Hematopoietic multipotent progenitor cell treated with erythropoietin and hydrocortisone succinate and interleukin-3 and kit ligand, for 15 days (in vitro differentiated cells): ENCODE measurements around the gene SPDYC.
"Not testable (repeated sequence)": the region's sequence is repeated elsewhere in the genome, so short reads cannot be mapped to it uniquely, and the experiment has no call there.

Experiments used
- DNase-seq: peaks from one replicate; pipeline ENCODE4 v3.0.0-alpha.2; 2015; ENCODE audit warnings: low spot score

SPDYC gene

DNA sequence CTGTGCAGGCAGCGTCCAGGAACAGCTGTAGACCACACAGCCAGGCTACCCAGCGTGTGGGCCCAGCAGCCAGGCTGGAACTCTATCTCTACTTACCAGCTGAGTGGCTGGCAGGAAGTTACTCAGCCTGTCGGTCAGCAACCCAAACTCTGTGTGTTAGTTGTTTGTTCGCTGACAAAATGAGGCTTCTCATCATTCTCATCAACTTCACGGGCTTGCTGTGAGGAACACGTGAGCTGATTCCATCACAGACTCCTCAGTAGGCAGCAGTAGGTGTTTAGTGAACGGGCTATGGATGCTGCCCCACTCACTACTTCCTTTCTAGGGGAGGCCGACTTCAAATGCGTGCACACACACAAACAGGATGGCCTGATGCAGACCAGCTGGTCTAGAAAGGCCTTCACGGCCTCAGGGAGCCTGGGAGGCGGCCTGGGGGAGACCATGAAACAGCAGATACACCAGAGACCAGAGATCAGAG lies 830 bp upstream of the SPDYC start:
- peak; percentile 90 for DNase-seq

DNA sequence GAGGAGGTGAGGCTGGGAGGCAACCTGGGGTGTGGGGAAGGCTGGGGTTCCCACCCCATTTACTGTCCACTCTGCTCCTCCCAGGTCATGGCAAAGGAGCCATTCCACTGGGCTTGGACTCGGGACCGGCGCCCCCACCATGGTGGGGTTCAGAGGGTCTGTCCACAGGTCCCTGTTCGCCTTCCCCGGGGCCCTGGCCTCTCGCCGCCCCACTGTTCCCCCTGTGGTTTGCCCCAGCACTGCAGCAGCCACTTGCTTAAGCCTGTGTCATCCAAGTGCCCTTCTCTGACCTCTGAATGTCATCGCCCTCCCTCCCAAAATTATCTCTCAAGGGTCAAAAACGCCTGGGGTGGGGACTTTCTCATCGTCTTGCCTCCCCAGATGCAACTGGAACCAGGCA lies 2.6 kb downstream of the SPDYC start:
- peak; percentile 30 for DNase-seq

DNA sequence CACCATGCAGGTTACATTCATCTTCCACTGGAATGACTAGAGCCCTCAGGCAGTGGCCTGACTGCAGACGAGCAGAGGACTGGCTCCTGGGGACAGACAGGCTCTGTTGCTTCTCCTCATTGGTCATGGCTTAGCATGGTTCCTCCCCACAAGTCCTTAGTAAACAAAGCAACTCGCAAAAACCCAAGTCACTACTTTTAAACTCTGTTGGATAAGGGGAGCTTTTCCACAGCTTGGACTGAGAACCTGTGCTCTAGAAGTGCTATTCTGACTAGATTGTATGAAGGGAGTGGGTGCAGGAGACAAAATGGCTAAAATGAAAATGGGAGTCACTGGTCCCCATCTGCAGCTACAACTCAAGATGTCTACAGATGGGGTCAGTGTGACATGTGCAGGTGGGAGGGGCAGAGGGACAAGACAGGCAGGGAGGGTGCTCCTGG lies 4.6 kb downstream of the SPDYC start:
- DNase-seq, result not testable (repeated sequence)

DNA sequence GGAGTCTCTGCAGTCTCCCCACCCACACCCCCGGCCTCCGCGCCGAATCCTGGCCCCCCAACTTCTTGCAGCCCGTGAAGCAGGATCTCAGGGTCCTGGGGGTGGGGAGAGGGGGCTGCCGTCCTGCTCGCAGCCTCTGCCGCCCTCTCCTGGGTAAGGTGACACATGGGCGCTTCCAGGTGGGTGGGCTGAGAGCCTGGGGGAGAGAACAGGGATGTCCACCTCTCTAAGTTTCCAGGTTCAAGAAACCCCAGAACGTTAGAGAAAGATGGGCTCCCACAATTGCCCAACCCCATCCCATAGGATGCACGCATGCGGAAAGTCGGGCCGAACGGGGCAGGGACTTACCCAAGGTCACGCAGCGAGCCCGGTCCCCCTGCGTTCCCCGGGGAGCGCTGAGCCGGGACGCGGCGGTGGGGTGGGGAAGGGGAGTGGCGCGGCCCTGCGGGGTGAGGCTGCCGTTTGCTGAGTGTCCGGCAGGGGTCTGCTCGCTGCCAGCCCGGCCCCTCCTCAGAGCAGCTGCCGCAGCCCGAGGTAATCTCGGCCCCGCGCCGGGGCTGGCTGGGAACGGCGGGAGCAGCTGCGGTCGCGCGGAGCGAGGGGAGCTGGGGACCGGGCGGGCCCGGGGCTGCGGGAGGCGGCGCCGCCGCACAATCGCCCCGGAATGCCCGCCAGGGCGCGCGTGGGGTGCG lies 11.0 kb downstream of the SPDYC start:
- DNase-seq, result peak; percentile 60

DNA sequence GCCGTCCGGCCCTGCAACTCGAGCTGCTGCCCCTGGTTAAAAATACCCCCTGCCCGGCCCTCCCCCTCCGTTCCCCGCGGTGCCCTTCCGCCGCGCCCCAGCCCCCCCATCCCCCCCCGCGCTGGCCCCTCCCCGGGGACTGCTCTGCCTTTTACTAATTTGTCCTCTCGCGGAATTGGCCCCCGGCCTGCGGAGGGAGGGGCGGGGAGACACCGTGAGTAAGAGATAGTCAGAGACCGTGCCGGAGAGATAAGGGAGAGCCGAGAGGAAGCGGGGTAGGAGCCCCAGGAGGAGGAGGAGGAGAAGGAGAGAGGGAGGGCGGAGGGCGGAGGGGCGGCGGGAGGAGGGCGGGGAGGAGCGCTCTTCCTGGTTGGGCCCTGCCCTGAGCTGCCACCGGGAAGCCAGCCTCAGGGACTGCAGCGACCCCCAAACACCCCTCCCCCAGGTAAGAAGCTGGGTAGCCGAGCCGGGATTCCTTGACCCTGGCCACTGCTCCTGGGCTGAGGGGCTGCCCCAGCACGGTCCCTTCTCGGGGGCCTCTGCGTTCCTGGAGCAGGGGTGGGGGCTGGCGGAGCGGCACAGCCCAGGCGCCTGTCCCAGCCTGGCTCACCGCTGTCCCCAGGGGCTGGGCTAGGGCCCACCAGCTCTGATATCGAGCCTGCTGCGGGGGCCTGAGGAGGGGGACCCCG lies 11.7 kb downstream of the SPDYC start, which contains the start of gene CAPN1:
TSS of gene CAPN1 (plus strand) at position 360 of the 689 bp plus-strand sequence. CDS start 774 bp downstream, outside the sequence.
- peak; percentile 96 for DNase-seq

DNA sequence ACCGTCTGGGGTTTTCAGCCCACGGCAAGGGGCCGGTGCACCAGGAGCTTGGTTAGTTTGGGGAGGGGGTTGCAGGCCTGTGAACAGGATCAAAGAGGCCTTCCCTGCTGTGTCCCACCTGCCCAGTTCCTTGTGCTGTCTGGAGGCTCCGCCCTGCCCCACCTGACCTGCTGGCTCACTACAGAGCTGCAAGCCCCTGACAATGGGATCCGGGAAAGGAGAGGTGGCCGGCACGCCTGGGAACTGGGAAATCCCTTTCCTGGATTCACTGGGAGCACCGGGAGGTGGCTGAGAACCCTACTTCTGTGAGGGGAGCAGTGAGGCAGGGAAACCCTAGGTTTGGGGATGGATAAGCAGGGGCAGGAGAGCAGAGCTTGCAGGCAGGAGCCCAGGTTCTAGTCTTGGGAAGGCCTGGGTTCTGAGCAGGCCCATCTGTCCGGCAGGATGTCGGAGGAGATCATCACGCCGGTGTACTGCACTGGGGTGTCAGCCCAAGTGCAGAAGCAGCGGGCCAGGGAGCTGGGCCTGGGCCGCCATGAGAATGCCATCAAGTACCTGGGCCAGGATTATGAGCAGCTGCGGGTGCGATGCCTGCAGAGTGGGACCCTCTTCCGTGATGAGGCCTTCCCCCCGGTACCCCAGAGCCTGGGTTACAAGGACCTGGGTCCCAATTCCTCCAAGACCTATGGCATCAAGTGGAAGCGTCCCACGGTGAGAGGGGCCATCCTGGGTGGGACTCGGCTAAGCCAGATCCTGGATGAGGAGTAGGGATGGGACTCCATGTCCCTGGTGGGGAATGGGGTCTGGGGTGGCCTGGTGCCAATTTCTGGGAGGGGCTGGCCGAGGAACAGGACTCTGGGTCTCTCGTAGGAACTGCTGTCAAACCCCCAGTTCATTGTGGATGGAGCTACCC lies 12.5 kb downstream of the SPDYC start:
- peak; percentile 30 for DNase-seq

DNA sequence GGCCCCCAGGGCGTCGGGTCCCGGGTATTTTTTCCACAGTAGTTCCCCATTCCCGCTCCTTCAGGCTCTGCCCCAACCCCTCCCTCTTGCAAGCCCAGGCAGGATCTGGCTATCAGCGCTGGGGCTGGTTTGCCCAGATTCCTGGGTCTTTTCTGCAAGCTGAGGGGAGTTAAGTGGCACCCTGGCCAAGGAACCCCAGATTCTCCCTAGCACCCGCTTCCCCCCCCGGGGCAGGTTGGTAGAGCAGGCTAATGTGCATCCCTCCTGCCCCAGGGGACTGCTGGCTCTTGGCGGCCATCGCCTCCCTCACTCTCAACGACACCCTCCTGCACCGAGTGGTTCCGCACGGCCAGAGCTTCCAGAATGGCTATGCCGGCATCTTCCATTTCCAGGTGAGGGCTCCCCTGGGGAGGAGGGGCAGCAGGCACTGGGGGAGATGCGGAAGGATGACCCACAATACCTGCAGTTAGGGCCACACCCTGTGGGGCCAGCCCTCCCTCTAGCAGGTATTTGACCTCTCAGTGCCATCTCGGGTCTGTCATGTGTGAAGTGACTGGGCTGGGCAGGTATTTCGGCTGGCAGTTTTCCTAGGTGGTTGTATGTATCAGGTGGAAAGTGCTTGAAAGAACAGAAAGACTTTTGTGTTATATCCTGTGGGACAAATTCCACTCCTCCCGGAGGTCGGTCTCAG lies 13.3 kb downstream of the SPDYC start:
- DNase-seq, result no peak

DNA sequence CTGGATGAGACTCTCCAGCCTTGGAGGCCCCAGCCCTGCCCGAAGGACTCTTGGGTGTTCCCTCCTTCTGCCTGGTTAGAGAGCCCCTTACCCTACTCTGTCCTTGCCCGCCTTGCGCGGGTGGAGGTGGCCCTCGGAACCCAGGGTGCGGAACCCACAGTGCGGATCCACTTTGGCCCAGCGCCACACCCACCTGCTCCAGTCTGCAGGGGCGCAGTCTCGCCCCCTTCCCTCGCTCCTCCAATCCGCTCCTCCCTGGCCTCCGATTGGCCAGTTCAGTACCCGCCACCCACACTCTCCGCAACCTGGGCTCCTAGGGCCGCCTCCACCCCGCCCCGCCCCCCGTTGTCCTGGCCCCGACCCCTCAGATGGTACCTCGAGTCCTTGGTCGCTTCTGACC lies 14.1 kb downstream of the SPDYC start:
- no peak for DNase-seq

DNA sequence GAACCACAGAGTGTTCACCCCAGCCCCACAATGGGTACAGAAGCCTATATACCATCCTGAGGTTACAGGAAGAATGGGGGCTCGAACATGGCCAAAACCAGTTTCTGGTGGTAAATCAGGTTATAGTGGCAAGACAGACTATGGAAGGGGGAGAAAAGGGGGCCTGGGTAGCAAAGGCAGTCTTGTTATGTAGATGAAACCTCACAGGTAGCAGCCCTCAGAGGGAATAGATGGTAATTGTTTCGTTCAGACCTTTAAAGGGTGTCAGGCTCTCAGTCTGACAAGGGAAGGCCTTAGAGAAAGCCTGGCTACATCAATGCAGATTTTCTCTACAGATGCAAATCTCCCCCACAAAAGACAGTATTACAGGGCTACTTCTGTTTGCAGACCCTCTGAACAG lies 15.1 kb downstream of the SPDYC start:
- DNase-seq, result no peak

DNA sequence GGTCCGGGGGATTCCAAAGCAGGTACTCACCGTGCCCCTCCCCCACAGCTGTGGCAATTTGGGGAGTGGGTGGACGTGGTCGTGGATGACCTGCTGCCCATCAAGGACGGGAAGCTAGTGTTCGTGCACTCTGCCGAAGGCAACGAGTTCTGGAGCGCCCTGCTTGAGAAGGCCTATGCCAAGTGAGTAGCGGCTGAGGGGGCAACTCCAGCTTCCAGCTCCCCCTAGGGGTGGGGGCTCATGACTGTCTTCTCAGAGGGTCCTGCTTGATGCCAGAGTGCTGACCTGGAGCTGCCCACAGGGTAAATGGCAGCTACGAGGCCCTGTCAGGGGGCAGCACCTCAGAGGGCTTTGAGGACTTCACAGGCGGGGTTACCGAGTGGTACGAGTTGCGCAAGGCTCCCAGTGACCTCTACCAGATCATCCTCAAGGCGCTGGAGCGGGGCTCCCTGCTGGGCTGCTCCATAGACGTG lies 15.9 kb downstream of the SPDYC start:
- no peak for DNase-seq

DNA sequence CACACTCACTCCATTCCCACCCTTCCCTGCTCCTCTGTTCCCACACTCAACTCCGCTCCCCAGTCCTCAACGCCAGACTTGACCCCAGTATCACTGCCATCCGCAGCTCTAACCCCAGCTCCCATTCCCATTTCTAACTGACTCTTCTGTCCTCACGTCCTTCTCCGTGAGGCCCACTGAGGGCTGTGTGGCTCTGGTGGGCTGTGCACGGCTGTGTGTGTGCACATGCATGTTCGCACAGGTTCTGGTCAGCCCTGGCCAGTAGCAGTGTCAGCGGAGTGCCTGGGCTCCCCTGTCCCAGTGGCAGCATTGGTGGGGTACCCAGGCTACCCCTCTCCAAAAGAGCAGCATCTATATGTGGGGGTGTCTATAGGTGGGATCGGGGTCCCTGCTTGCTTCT lies 16.7 kb downstream of the SPDYC start:
- no peak for DNase-seq

DNA sequence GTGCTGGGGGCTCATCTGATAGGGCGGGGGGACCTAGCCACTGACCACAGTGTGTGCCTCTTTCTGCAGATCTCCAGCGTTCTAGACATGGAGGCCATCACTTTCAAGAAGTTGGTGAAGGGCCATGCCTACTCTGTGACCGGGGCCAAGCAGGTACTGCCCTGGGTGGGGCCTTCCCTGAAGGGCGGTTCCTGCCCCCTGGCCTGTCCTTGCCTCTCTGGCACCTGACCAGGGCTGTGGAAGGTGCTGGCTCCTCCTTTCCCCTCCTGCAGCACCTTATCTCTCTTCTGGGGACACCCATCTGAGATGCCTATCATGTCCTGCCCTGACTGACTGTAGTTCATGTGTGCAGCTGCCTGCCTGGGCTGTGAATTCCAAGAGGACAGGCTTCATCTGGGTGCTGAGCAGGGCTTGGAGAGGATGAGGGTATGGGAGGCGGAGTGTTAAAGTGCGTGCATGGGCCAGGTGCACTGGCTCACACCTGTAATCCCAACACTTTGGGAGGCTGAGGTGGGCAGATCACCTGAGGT lies 17.2 kb downstream of the SPDYC start:
- DNase-seq, result no peak

DNA sequence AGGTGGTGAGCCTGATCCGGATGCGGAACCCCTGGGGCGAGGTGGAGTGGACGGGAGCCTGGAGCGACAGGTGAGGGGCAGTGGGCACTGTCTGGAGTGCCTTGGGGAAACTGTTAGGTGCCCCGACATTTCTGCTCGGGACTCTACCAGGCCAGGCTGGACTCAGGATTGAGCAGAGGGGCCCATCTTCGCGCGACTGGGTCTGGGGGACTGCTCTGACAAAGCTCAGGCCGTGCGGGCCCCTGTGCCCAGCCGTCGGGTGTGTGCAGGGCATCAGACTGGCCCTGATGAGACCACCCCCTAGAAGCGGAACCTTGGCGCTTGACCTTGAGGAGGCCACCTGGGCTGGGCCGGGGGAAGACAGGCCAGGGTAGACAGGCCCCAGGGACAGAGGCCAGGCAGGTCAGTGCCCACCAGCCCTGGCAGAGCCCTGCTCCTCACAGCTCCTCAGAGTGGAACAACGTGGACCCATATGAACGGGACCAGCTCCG lies 18.0 kb downstream of the SPDYC start:
- no peak for DNase-seq

DNA sequence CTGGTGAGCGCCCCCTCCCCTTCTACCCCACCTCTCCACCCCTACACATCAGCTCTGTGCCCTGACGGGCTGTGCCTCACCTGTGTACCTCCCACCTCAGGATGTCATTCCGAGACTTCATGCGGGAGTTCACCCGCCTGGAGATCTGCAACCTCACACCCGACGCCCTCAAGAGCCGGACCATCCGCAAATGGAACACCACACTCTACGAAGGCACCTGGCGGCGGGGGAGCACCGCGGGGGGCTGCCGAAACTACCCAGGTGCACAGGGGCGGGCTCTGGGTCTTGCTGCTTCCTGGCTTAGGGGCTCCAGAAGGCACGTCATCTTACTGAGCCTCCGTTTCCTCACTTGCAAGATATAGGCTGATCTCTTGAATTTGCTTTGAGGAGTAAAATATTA lies 18.5 kb downstream of the SPDYC start:
- DNase-seq, result no peak

DNA sequence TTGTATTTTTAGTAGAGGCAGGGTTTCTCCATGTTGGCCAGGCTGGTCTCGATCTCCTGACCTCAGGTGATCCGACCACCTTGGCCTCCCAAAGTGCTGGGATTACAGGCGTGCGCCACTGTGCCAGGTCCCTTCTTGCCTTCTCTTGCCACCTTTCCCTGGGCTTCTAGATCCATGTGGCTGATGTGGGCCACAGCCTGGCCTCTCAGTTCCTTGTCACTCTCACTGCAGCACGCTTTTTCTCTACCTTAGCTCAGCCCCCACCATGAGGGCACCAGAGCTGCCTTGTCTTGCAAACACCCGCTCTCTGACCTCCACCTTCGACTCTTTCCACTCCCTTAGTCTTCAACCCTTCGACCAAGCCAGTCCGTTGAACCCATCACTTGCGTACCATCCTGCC lies 19.2 kb downstream of the SPDYC start:
- DNase-seq, result no peak

DNA sequence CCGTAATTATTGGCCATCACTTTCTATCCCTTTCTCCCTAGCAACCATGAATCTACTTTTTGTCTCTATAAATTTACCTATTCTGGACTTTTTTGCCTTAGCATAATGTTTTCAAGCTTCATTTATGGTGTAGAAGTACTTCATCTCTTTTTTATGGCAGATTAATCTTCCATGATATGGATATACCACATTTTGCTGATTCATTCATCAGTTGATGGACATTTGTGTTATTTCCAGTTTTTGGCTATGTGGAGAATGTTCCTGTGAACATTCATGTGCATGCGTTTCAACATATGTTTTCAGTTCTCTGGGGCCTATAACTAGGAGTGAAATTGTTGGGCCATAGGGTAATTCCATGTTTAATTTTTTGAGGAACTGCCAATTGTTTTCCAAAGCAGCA lies 24.5 kb downstream of the SPDYC start:
- DNase-seq, result no peak

DNA sequence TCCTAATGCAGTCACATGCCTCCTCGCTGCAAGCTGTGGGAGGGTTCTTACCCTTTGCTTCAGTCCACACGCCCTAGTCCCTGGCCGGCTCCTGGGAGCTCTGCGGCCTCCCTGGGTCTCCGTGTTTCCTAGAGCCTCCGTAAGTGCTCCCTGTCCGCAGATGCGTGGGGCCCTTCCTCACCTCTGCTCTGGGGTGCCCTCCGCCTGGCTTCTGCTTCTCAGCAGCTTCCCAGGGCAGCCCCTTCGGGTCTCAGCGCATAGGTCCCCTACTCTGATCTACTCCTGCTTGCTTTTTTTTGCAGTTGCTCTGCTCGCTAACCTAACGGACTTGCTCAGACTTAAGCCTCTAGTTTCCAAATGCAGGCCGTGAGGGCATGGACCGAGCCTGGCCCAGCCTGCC lies 34.1 kb downstream of the SPDYC start:
- DNase-seq, result no peak

DNA sequence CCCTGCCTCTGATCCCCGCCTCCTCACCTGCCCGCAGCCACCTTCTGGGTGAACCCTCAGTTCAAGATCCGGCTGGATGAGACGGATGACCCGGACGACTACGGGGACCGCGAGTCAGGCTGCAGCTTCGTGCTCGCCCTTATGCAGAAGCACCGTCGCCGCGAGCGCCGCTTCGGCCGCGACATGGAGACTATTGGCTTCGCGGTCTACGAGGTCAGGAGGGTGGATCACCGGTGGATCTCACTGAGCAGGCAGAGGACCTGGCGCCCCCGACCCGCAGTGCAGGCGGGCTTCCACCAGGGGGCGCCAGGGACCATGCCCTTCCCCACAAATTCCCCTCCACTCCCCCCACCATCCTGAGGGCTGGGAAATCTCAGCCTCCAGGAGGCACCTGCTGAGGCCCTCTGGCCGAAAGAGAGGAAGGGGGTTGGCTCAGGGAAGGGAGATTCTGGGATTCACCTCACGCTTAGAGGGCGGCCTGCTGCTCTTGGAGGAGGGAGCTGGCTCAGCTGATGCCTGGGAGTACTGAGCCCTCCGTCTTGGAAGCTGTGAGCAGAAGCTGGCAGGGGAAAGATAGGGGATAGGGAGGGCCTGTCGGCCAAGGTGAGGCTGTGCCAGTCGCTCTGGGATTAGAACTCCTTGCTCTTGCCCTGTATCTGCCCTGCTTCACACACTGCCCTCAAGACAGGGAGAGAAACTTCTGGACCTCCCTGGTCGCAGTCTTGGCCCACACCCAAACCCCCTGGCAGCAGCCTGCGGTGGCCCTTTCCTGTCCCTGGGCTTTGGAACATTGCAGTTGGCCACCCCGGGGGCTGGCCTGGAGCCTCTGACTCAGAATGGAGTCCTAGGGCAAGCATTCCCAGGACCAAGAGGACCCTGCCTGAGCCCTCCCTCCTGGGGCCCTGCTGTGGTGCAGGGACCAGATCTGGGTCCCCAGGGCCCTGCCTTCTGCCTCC lies 34.9 kb downstream of the SPDYC start:
- peak; percentile 50 for DNase-seq

DNA sequence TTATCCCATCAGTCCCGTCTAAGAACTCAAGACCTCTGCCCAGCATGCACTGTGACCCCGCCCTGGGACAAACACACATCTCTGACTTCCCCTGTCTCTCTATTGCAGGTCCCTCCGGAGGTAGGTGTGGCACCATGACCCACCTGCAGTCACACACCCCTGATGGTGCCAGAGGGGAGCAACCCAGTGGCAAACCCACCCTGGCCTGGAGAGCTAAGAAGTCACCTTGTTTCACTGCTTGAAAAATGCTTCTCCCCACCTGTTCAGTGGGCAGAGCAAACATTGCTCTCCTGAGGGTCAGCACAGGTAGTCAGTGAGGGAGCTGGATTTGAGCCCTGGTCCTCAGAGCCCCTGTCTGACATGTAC lies 35.6 kb downstream of the SPDYC start:
- DNase-seq, result no peak

DNA sequence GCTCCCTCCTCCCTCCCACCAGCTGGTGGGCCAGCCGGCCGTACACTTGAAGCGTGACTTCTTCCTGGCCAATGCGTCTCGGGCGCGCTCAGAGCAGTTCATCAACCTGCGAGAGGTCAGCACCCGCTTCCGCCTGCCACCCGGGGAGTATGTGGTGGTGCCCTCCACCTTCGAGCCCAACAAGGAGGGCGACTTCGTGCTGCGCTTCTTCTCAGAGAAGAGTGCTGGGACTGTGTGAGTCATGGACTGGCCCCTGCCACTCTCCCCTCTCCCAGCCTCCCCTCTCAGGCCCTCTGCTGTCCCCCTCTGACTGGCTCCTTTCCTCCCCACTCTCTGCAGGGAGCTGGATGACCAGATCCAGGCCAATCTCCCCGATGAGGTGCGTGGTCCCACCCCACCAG lies 36.4 kb downstream of the SPDYC start:
- DNase-seq, result no peak
